SK-N-SH treated with all-trans-retinoic acid at 6 μM for 48 hours (cell line): ENCODE measurements around the gene MRPL34.

Source experiments
- ATAC-seq: fragments of 200-7000 bp; cut with Tn5 transposase; 3 replicates; pipeline ENCODE4 v1.9.1; 2020; ENCODE audit warnings: mild to moderate bottlenecking, moderate library complexity
- ARNTL ChIP-seq: fragments of 450-650 bp; formaldehyde crosslinking; IDR thresholded peaks from 2 replicates; pipeline ENCODE4 v1.5.0; 2020; ENCODE audit warnings: low read depth, mild to moderate bottlenecking, moderate library complexity, borderline replicate concordance
- BACH2 ChIP-seq: fragments of 250-450 bp; sonication (Bioruptor Pico); IDR thresholded peaks from 2 replicates; pipeline ENCODE4 v1.9.0; 2021; ENCODE audit warnings: mild to moderate bottlenecking, borderline replicate concordance
- CREB5 ChIP-seq: fragments of 250-450 bp; sonication (Bioruptor Pico); IDR thresholded peaks from 2 replicates; pipeline ENCODE4 v1.5.1; 2020; ENCODE audit warnings: low read depth, mild to moderate bottlenecking, moderate library complexity
- CSDC2 ChIP-seq: fragments of 250-450 bp; sonication (Bioruptor Pico); IDR thresholded peaks from 2 replicates; pipeline ENCODE4 v1.5.0; 2020; ENCODE audit warnings: mild to moderate bottlenecking, moderate library complexity
- ESRRG ChIP-seq: fragments of 250-450 bp; sonication (Bioruptor Pico); IDR thresholded peaks from 2 replicates; pipeline ENCODE4 v1.6.1; 2021; ENCODE audit warnings: mild to moderate bottlenecking
- GLIS3 ChIP-seq: fragments of 250-450 bp; sonication (Bioruptor Pico); IDR thresholded peaks from 2 replicates; pipeline ENCODE4 v1.5.0; 2020; ENCODE audit warnings: mild to moderate bottlenecking, moderate library complexity
- ISL1 ChIP-seq: fragments of 250-450 bp; sonication (Bioruptor Pico); IDR thresholded peaks from 2 replicates; pipeline ENCODE4 v2.1.2; 2022; ENCODE audit warnings: mild to moderate bottlenecking, moderate library complexity
- PATZ1 ChIP-seq: fragments of 250-450 bp; sonication (Bioruptor Pico); IDR thresholded peaks from 2 replicates; pipeline ENCODE4 v1.8.0; 2020; ENCODE audit warnings: mild to moderate bottlenecking, moderate library complexity, borderline replicate concordance
- POU6F1 ChIP-seq: fragments of 250-450 bp; sonication (Bioruptor Pico); IDR thresholded peaks from 2 replicates; pipeline ENCODE4 v1.8.0; 2021; ENCODE audit warnings: low read depth, mild to moderate bottlenecking, moderate library complexity, borderline replicate concordance
- PPARA ChIP-seq: fragments of 250-450 bp; sonication (Bioruptor Pico); IDR thresholded peaks from 2 replicates; pipeline ENCODE4 v1.5.0; 2020; ENCODE audit warnings: mild to moderate bottlenecking, borderline replicate concordance
- RARB ChIP-seq: fragments of 250-450 bp; sonication (Bioruptor Pico); IDR thresholded peaks from 2 replicates; pipeline ENCODE4 v1.8.0; 2021; ENCODE audit warnings: mild to moderate bottlenecking, moderate library complexity
- SNAI2 ChIP-seq: fragments of 250-450 bp; sonication (Bioruptor Pico); IDR thresholded peaks from 2 replicates; pipeline ENCODE4 v1.5.0; 2020; ENCODE audit warnings: mild to moderate bottlenecking, moderate library complexity
- TCF4 ChIP-seq: fragments of 250-450 bp; sonication (Bioruptor Pico); IDR thresholded peaks from 2 replicates; pipeline ENCODE4 v1.8.0; 2021; ENCODE audit warnings: mild to moderate bottlenecking, moderate library complexity, borderline replicate concordance
- TOX ChIP-seq: fragments of 250-450 bp; sonication (Bioruptor Pico); IDR thresholded peaks from 2 replicates; pipeline ENCODE4 v1.8.0; 2021; ENCODE audit warnings: mild to moderate bottlenecking, moderate library complexity, borderline replicate concordance
- ZFP3 ChIP-seq: fragments of 250-450 bp; sonication (Bioruptor Pico); IDR thresholded peaks from 2 replicates; pipeline ENCODE4 v1.5.0; 2020; ENCODE audit warnings: mild to moderate bottlenecking, moderate library complexity
- ZNF565 ChIP-seq: fragments of 450-650 bp; formaldehyde crosslinking; conservative IDR thresholded peaks from 2 replicates; pipeline ENCODE4 v1.5.0; 2020; ENCODE audit warnings: low read depth, mild to moderate bottlenecking, moderate library complexity
- ZNF70 ChIP-seq: fragments of 450-650 bp; formaldehyde crosslinking; IDR thresholded peaks from 2 replicates; pipeline ENCODE4 v1.5.0; 2020; ENCODE audit warnings: mild to moderate bottlenecking, moderate library complexity
- ZNF8 ChIP-seq: fragments of 450-650 bp; formaldehyde crosslinking; IDR thresholded peaks from 2 replicates; pipeline ENCODE4 v1.5.0; 2020; ENCODE audit warnings: mild to moderate bottlenecking, moderate library complexity

Gene MRPL34

GRCh38 chr19:17328517-17329365, 23.1 kb downstream of the MRPL34 start:
- TF ChIP-seq PPARA = no peak
- TF ChIP-seq ZNF565 (CRISPR knock-in tag) = no peak

GRCh38 chr19:17329366-17330261, 23.9 kb downstream of the MRPL34 start:
- TF ChIP-seq ZNF565 (CRISPR knock-in tag) (no peak), PATZ1 (CRISPR knock-in tag) (no peak), CSDC2 (no peak), POU6F1 (no peak), CREB5 (CRISPR knock-in tag) (no peak), SNAI2 (CRISPR knock-in tag) (no peak), ESRRG (CRISPR knock-in tag) (no peak), ZNF70 (CRISPR knock-in tag) (no peak), ZNF8 (no peak), ISL1 (CRISPR knock-in tag) (no peak), ZFP3 (no peak)
- no peak for ATAC-seq

More at GRCh38 chr19:17328517-17329365, 23.1 kb downstream of the MRPL34 start:
- ATAC-seq = no peak

GRCh38 chr19:17330262-17331044, 24.8 kb downstream of the MRPL34 start:
- TF ChIP-seq POU6F1 (no peak), PPARA (no peak), GLIS3 (CRISPR knock-in tag) (no peak), ZNF565 (CRISPR knock-in tag) (no peak), ISL1 (CRISPR knock-in tag) (no peak), CREB5 (CRISPR knock-in tag) (no peak)
- TF ChIP-seq, all 23 proteins: peak for 0
- ATAC-seq = no peak

GRCh38 chr19:17331045-17331558, 25.4 kb downstream of the MRPL34 start:
- ATAC-seq = no peak
- TF ChIP-seq ARNTL (CRISPR knock-in tag) (no peak), ZNF8 (no peak), ISL1 (CRISPR knock-in tag) (no peak), POU6F1 (no peak), ZNF565 (CRISPR knock-in tag) (no peak), TCF4 (CRISPR knock-in tag) (no peak), RARB (CRISPR knock-in tag) (no peak), PATZ1 (CRISPR knock-in tag) (no peak), TOX (CRISPR knock-in tag) (no peak), BACH2 (CRISPR knock-in tag) (no peak), CREB5 (CRISPR knock-in tag) (no peak)
